ENCODE results near the gene D2HGDH. TPM values are rescaled to one million over a fixed set of nuclear protein-coding genes. Genes with fewer than 3 reads are reported as not detected.

The D2HGDH gene
- total RNA-seq, 4 donors from 2014 or later = 37.7 to 160 (median 62.2) TPM

Other genes with a start within 250 kb of the D2HGDH start
- gene STK25, start 226.0 kb upstream of the D2HGDH start, total RNA-seq = 100 to 1,000 TPM; 131 to 232 (median 147) TPM
- gene BOK, start 175.9 kb upstream of the D2HGDH start, total RNA-seq = 10 to 100 TPM; 32.4 to 61.6 (median 60.5) TPM
- gene THAP4, start 97.5 kb upstream of the D2HGDH start, total RNA-seq = 10 to 100 TPM; 46.4 to 56.2 (median 51.2) TPM
- gene ATG4B, start 96.9 kb upstream of the D2HGDH start, total RNA-seq = 100 to 1,000 TPM in 1 of 4 donors, 10 to 100 TPM in 3; 50.5 to 173 (median 88.0) TPM
- gene DTYMK, start 47.8 kb upstream of the D2HGDH start, total RNA-seq = 10 to 100 TPM; 14.6 to 29.1 (median 18.2) TPM
- gene ING5, start 32.6 kb upstream of the D2HGDH start, total RNA-seq = 10 to 100 TPM; 32.1 to 94.9 (median 46.4) TPM
- not detected for gene GAL3ST2, start 42.2 kb downstream of the D2HGDH start, total RNA-seq
- gene NEU4, start 74.6 kb downstream of the D2HGDH start, total RNA-seq = under 1 TPM in 2 of 4 donors, not detected in 2; 0.21 to 0.70 TPM
- gene PDCD1, start 124.3 kb downstream of the D2HGDH start, total RNA-seq = not detected
- gene RTP5, start 135.1 kb downstream of the D2HGDH start, total RNA-seq = not detected

Measured in suprapubic skin (tissue), 4 donors.